HCT116 (cell line): ENCODE measurements around the gene PLEKHA6.

Experiments
- CTCF ChIP-seq, 3 experiments: fragments of 200-600 bp in 1 of 3; sonication (generic) in 1 of 3; IDR thresholded peaks in 2 of 3; conservative IDR thresholded peaks in 1 of 3; 2 replicates each; pipeline ENCODE4 v1.5.1; 2012 to 2017; ENCODE audit warnings: low read depth in 2 of 3, low read length in 2 of 3, antibody characterized with exemption in 1 of 3, borderline replicate concordance in 1 of 3, control low read depth in 1 of 3, mild to moderate bottlenecking in 1 of 3, mixed read lengths in 1 of 3, mixed run types in 1 of 3, moderate library complexity in 1 of 3; ENCODE audit not compliant: insufficient read depth in 1 of 3
- SP1 ChIP-seq: IDR thresholded peaks from 2 replicates; pipeline ENCODE4 v1.6.1; 2012; ENCODE audit warnings: low read depth

- TF ChIP-seq CTCF (IDR thresholded peaks at IDR 0.05 in 2 of 3, conservative IDR thresholded peaks at IDR 0.05 in 1 of 3; ENCODE audit: borderline replicate concordance in 1 of 3, insufficient read depth in 1 of 3, low read depth in 2 of 3, low read length in 2 of 3) (no peak), SP1 (no peak)
These were observed 32.4 kb downstream of the PLEKHA6 start for GRCh38 chr1:204327359-204327758.
